Stimulated activated CD4-positive, alpha-beta T cell treated with anti-CD3 and anti-CD28 coated beads, Interleukin-15, amount 100 ng/mL, for 1 hour (primary cell): Measurements from ENCODE around the gene PGF.

Experiments
- DNase-seq, 2 donors: peaks; one replicate each; pipeline ENCODE4 v3.0.0-alpha.2; 2020; ENCODE audit warnings: low read depth in 1 of 2, low spot score in 1 of 2

The PGF gene

GRCh38 chr14:74921987-74922751 lies 33.2 kb downstream of the PGF start:
- no peak for DNase-seq

- no peak for DNase-seq
Measured at GRCh38 chr14:74921053-74921620, 34.3 kb downstream of the PGF start.

GRCh38 chr14:74920281-74920680 lies 35.1 kb downstream of the PGF start:
- no peak for DNase-seq

GRCh38 chr14:74919421-74920165 lies 35.8 kb downstream of the PGF start:
- no peak for DNase-seq

GRCh38 chr14:74918380-74918779 lies 37.0 kb downstream of the PGF start:
- no peak for DNase-seq

DNA sequence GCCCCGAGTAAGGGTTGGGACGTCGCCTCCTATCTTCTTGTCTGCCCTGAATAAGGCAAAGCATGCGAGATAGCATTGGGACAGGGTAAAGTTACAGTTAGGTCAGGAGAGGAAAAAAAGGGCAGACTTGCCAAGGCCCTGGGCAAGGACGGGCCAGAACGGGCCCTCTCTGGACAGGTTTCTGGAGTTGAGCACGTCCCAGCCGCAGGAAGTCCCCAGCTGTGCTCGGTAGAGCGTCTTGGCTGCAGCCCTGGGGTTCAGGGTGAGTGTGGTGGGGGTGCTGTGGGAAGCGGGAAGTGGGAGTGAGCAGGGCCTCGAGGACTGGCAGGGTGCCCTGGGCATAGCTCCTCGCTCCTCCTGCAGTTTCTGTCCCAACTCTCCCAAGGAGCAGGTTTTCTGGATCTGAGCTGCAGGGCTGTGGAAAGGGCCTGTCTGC lies 37.7 kb downstream of the PGF start:
- no peak for DNase-seq

- no peak for DNase-seq
Measured at GRCh38 chr14:74917178-74917543, 38.2 kb downstream of the PGF start.

- DNase-seq, result no peak
Measured at GRCh38 chr14:74915826-74916225, 39.6 kb downstream of the PGF start.

- DNase-seq, result no peak
Measured at GRCh38 chr14:74915426-74915825, 40.0 kb downstream of the PGF start.

- no peak for DNase-seq
Measured at GRCh38 chr14:74913986-74914573, 41.3 kb downstream of the PGF start.

GRCh38 chr14:74913393-74913910 lies 41.9 kb downstream of the PGF start:
- no peak for DNase-seq

GRCh38 chr14:74912801-74913200 lies 42.6 kb downstream of the PGF start:
- no peak for DNase-seq

DNA sequence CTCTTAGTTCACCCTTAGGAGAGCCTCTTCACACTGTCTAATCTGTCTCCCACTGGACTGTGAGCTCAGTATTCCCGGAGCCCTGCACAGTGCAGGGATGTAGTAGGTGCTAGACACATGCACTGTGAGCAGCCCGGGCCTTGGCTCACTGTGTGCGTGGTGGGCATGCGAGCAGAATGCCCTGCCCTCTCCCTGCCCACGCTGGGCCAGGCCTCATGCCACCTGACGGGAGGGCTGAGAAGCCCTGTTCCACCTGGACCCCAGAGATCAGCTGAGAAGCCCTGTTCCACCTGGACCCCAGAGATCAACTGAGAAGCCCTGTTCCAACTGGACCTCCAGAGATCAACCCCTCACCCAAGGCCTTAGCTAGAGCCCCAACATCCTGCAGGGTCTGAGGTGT lies 43.3 kb downstream of the PGF start:
- DNase-seq, result no peak

GRCh38 chr14:74911704-74912103 lies 43.7 kb downstream of the PGF start:
- no peak for DNase-seq

DNA sequence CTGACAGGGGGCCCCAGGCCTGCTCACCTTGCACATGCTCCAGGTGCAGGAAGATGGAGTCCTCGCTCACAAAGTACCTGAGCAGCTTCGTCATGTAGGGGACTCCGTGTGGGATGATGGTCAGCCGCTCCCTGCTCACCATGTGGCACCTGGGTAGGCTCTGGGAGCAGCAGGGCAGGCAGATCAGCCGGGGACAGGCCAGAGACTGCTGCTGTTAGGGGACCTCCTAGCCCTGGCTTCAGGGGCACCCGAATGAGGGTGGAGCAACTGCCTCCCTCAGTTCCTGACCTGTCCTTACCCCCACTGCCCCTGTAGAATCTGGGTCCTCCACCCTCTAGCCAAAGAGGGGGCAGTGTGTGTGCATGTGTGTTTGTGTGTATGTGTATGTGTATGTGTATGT lies 44.2 kb downstream of the PGF start:
- no peak for DNase-seq

DNA sequence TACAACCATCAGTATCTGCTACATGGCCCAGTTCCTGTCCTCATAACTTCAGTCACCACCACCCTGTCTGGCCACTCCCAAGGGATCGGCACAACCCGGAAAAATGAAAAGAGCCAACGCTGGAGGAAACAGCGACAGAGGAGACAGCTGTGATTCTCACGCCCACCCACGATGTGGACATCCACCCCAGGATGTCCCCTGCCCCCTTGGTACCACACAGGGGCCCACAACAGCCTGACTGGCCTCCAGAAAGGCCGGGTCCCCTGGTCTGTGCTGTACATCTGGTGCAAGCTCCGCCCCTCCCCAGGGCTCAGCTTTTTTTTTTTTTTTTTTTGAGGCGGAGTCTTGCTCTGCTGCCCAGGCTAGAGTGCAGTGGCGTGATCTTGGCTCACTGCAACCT lies 44.8 kb downstream of the PGF start:
- no peak for DNase-seq

DNA sequence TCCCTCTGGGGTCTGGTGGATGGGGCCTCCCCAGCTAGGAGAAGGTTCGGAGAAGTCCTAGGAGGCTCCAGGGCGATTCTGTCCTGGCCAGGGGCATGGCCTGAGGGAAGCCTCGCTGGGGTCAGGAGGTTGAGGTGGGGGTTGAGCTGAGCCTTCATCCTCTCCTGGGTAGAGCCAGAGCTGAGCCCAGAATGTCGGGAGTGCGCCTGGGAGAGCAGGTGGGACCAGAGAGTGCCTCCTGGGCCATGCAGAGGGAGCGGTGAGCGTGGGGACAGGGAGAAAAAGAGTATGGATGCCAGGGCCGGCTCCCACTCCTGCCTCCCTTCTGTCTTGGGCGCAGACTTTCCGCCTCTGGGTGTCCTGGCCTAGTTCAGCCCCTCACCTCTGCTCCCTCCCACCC lies 45.5 kb downstream of the PGF start:
- no peak for DNase-seq

DNA sequence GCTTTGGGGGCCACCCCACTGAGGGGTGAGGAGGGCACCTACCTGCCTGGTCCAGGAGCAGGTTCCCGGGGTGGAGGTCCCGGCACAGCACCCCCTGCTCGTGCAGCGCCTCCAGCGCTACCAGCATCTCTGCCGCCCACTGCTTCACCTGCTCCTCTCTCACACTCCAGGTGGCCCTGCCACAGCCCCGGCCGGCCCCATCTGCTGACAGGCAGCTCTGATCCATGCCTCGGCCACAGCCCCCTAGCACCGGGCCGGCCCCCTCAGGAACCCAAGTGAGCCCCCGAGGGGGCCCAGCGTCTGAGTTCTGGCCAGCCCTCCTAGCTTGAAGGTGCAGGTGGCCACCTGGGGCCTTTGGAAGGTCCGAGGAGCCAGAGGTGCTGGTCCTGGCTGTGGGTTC lies 45.9 kb downstream of the PGF start:
- DNase-seq, result no peak

DNA sequence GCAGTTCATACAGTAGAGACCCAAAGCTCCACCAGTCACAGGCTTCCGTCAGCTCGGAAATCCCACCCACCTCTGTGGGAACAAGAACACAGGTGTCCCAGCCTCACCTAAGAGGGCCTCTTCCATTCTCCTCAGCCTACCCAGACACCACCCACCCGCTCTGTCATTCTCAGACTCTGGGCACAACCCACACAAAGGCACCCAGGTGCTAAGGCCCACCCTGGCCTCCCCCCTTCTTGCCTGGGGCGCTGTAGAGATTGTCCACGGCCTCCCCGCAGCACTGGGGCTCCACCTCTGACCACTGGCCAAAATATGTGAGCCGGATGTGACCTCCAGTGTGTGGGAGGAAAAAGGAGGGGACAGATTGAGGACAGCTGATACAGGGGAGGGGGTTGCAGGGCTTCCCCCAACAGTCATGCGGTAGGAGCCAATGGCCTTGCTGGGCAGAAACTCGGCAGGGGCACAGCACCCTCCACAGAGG lies 46.5 kb downstream of the PGF start:
- no peak for DNase-seq

- DNase-seq, result no peak
Measured at GRCh38 chr14:74907744-74908143, 47.7 kb downstream of the PGF start.

DNA sequence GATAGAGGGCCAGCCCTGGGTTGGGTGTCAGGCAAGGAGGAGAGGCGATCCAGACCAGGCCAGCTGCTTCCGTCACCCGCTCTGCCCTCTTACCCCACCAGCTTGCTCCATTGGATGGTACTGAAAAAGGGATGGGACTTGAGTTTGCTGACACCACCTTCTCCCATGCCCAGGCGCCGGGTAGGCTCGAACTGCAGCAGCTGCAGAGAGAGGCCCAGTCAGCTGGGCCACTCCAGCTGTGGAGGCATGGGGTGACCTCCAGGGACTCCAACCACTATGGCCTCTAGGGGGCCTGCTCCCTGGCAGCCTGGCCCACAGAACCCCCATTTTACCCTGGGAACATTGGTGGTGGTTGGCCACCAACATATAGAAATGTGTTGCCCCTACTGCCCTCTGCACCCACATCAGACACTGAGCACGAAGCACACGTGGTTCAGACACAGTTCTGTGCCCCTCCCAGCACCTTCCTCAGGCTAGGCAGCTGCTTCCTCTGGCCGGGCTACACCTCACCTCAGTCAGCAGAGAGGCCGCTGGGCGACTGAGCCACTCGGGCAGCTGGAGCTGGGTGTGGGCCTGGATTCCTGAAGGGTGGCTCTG lies 48.4 kb downstream of the PGF start:
- DNase-seq, result no peak
